ENCODE results near the gene SV2C. TPM values are rescaled to one million over a fixed set of nuclear protein-coding genes. Genes with fewer than 3 reads are reported as not detected.

Gene SV2C
- total RNA-seq, 1 donor: not detected

DNA sequence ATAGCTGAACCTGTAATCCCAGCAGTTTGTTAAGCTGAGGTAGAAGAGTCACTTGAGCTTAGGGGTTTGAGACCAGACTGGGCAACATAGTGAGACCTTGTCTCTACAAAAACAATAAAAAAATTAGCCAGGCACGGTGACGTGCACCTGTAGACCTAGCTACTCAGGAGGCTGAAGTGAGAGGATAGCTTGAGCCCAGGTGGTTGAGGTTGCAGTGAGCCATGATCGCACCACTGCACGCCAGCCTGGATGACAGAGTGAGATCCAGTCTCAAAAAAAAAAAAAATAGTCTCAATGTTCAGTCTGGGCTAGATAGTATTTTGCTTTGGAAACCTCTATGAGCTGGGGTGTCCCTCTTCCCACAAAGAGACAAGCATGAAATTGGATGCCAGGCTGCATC lies 268.0 kb downstream of the SV2C start:
- no peak for DNase-seq (ENCODE audit: low read depth)
- H3K4me3 ChIP-seq (ENCODE audit: low read depth, low read length): no peak overlapping the region
- TF ChIP-seq, protein P1, sequence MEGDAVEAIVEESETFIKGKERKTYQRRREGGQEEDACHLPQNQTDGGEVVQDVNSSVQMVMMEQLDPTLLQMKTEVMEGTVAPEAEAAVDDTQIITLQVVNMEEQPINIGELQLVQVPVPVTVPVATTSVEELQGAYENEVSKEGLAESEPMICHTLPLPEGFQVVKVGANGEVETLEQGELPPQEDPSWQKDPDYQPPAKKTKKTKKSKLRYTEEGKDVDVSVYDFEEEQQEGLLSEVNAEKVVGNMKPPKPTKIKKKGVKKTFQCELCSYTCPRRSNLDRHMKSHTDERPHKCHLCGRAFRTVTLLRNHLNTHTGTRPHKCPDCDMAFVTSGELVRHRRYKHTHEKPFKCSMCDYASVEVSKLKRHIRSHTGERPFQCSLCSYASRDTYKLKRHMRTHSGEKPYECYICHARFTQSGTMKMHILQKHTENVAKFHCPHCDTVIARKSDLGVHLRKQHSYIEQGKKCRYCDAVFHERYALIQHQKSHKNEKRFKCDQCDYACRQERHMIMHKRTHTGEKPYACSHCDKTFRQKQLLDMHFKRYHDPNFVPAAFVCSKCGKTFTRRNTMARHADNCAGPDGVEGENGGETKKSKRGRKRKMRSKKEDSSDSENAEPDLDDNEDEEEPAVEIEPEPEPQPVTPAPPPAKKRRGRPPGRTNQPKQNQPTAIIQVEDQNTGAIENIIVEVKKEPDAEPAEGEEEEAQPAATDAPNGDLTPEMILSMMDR (IDR thresholded peaks at IDR 0.05; ENCODE audit: insufficient read depth, low read depth, low read length): no peak

DNA sequence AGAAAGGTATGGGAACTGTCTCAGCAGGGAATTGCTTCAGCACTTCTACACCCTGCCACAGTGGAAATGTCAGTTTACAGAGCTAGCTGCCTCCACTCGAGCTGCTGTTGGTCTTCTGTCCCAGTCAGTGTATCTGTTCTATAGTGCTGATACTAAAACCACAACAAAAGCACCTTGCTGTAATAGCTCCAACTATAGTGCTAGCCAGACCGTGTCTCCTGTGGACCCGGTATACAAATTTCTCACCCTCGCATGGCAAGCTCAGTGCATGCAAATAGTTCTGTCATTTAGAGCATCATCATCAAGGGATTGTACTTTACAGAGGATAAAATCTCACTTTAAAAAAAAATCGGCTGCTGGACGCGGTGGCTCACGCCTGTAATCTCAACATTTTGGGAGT lies 268.4 kb downstream of the SV2C start:
- no peak for DNase-seq (ENCODE audit: low read depth)
- TF ChIP-seq, protein P1 (IDR thresholded peaks at IDR 0.05; ENCODE audit: insufficient read depth, low read depth, low read length): no peak
- H3K4me3 ChIP-seq (ENCODE audit: low read depth, low read length): no peak overlapping the region

DNA sequence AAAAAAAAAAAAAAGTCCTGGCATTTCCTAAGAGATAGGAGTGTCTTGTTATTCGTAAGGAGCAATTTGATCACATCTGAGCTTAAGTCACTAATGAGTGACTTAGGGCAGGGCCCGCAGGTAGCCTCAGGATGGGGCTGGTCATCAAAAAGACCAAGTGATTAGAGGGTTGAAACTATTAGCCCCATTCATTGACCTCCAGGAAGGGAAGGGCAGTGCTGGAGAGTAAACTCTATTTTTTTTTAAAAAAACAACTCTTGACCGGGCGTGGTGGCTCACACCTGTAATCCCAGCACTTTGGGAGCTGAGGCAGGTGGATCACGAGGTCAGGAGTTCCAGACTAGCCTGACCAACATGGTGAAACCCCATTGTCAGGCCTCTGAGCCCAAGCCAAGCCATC lies 273.7 kb downstream of the SV2C start:
- DNase-seq (ENCODE audit: low read depth): no peak
- TF ChIP-seq, protein P1 (IDR thresholded peaks at IDR 0.05; ENCODE audit: insufficient read depth, low read depth, low read length): no peak
- no peak overlapping the region for H3K4me3 ChIP-seq (ENCODE audit: low read depth, low read length)

DNA sequence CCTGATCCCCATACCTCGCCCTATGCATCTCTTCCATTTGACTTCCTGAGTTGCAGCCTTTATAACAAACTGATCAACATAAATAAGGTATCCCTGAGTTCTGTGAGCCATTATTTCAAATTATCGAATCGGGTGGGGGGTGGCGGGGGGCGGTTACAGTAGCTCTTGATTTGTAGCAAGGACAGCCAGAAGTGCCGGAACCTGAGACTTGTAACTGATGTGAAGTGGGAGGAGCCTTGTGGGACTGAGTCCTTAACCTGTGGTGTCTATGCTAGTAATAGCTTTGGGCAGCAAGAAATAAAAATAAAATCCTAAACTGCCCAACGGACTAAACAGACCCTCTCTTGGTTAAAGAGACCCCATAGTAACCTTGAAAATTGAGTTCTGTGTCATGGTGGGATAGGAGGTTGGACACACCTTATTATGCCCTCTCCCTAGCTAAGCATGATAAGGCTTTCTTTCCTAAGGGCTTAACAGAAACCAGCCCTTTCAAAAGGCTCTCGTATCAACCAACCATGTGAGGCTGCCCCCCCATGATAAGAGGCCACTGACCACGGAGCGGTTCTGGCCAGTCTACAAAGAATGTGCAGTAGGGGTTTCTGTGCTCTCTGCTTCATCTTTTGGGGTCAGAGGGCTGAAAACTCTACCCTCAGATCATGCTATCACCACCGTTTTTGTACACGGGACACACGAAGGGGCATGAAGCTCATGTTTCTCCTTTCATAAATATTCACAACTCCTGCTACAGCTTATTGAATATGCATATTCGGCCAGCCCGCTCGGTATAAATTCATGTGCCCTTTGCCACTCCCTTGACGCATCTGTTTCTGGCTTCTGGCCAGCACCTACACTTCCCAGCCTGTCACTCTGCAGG lies 280.4 kb downstream of the SV2C start:
- DNase-seq (ENCODE audit: low read depth): no peak
- TF ChIP-seq, protein P1 (IDR thresholded peaks at IDR 0.05; ENCODE audit: insufficient read depth, low read depth, low read length): no peak
- H3K4me3 ChIP-seq (ENCODE audit: low read depth, low read length): no peak overlapping the region

DNA sequence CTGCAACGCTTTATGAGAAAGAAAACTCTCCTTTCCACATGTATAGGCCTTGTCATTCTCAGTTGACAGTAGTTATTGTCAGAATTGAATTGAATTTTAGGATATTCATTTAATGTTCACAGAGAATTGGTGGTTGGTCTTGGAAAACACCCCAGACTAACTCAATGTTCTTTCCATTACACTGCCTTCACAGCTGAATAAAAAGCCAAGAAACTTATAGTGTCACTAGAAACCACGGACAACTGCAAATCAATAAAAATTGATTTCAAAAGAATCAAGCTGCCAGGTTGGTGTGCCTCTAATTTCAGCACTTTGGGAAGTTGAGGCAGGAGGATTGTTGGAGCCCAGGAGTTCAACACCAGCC lies 281.0 kb downstream of the SV2C start:
- H3K4me3 ChIP-seq (ENCODE audit: low read depth, low read length): no peak overlapping the region
- no peak for DNase-seq (ENCODE audit: low read depth)
- TF ChIP-seq, protein P1 (IDR thresholded peaks at IDR 0.05; ENCODE audit: insufficient read depth, low read depth, low read length): no peak

DNA sequence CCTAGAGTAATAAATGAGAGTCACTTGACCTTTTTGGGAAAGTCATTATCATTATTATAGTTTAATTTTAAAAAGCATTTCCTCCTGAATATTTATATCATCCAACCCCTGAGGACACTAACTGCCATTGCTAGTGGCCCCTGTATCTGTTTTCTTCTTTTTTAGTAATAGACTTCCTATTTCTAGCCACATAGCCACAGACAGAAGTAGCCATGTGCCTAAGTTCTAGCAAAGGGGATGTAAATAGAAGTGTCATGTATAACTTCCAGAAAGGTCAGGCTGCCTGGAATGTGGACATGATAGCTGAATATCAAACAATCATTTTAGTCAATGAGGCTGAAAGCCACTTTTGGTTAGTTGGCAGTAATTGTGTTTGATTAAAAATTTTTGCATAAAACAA lies 282.4 kb downstream of the SV2C start:
- no peak for DNase-seq (ENCODE audit: low read depth)
- TF ChIP-seq, protein P1 (IDR thresholded peaks at IDR 0.05; ENCODE audit: insufficient read depth, low read depth, low read length): no peak
- no peak overlapping the region for H3K4me3 ChIP-seq (ENCODE audit: low read depth, low read length)

DNA sequence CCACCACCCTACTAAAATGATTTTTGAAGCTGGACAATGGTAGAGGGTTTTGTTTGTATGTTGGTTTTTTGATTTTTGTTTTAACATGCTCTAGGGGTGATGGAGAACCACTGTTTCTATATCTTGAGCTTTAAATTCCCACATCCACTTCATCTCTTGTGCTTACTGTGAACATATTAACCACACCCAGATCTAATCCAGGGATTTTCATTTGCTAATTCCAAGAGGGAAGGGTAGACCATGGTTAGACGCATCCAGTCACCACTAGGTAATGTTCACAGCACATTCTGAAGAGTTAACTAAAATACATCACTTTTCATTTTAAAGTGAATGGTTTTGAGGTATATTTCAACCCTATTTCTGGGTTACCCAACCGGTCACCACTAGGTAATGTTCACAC lies 283.4 kb downstream of the SV2C start:
- TF ChIP-seq, protein P1 (IDR thresholded peaks at IDR 0.05; ENCODE audit: insufficient read depth, low read depth, low read length): no peak
- DNase-seq (ENCODE audit: low read depth): no peak
- H3K4me3 ChIP-seq (ENCODE audit: low read depth, low read length): no peak overlapping the region

All from fibroblast of villous mesenchyme (primary cell).